Keratinocyte (primary cell): ENCODE results near the gene CNGA1. TPM values are rescaled to one million over a fixed set of nuclear protein-coding genes. Genes with fewer than 3 reads are reported as not detected.

Source experiments
- DNase-seq: peaks from one replicate; pipeline ENCODE4 v3.0.0-alpha.2; 2011; ENCODE audit warnings: low read depth, missing footprints, low spot score
- FAIRE-seq: peaks from 2 replicates; lab custom pipeline; 2011; peaks lifted over from hg19 to GRCh38; lab: Jason Lieb, UNC
- H2AFZ ChIP-seq: 2 replicates; pipeline ENCODE4 v1.6.0; 2012; ENCODE audit warnings: low read length, control low read depth, inconsistent platforms; ENCODE audit not compliant: control insufficient read depth
- H3K27ac ChIP-seq: 2 replicates; pipeline ENCODE4 v1.5.1; 2011; ENCODE audit warnings: low read length; ENCODE audit not compliant: control insufficient read depth, insufficient read depth
- H3K27me3 ChIP-seq: 3 replicates; pipeline ENCODE4 v1.6.0; 2011; ENCODE audit warnings: low read length; ENCODE audit not compliant: control insufficient read depth, insufficient read depth; ENCODE audit errors: extremely low read depth
- H3K36me3 ChIP-seq, 2 experiments: 2 replicates in 1 of 2; 3 replicates in 1 of 2; pipeline ENCODE4 v1.5.1; 2011; ENCODE audit warnings: low read length in 2 of 2, mild to moderate bottlenecking in 1 of 2; ENCODE audit not compliant: control insufficient read depth in 2 of 2, insufficient read depth in 2 of 2; ENCODE audit errors: extremely low read depth in 1 of 2
- H3K4me1 ChIP-seq: 3 replicates; pipeline ENCODE4 v1.5.1; 2011; ENCODE audit warnings: low read length; ENCODE audit not compliant: control insufficient read depth, insufficient read depth; ENCODE audit errors: extremely low read depth
- H3K4me2 ChIP-seq: 3 replicates; pipeline ENCODE4 v1.6.0; 2011; ENCODE audit warnings: low read depth, low read length; ENCODE audit not compliant: control insufficient read depth, insufficient read depth; ENCODE audit errors: extremely low read depth
- H3K4me3 ChIP-seq, 3 experiments: fragments of 200-600 bp in 1 of 3; sonication (generic) in 1 of 3; 2 replicates in 2 of 3; 3 replicates in 1 of 3; pipeline ENCODE4 v1.5.1; 2011 to 2016; ENCODE audit warnings: low read length in 3 of 3, mild to moderate bottlenecking in 3 of 3, control low read depth in 2 of 3, inconsistent platforms in 1 of 3, low read depth in 1 of 3, mixed read lengths in 1 of 3, mixed run types in 1 of 3, moderate library complexity in 1 of 3; ENCODE audit not compliant: control insufficient read depth in 2 of 3, insufficient read depth in 2 of 3; ENCODE audit errors: extremely low read depth in 1 of 3
- H3K79me2 ChIP-seq: 2 replicates; pipeline ENCODE4 v1.6.0; 2012; ENCODE audit warnings: low read length; ENCODE audit not compliant: control insufficient read depth, insufficient read depth
- H3K9ac ChIP-seq: 3 replicates; pipeline ENCODE4 v1.6.0; 2011; ENCODE audit warnings: low read length; ENCODE audit not compliant: control insufficient read depth, insufficient read depth; ENCODE audit errors: extremely low read depth
- H3K9me1 ChIP-seq: 3 replicates; pipeline ENCODE4 v1.6.0; 2011; ENCODE audit warnings: low read length; ENCODE audit not compliant: control insufficient read depth, insufficient read depth; ENCODE audit errors: extremely low read depth
- H3K9me3 ChIP-seq: 2 replicates; pipeline ENCODE4 v1.5.1; 2012; ENCODE audit warnings: low read depth, low read length; ENCODE audit not compliant: control insufficient read depth
- H4K20me1 ChIP-seq: 3 replicates; pipeline ENCODE4 v1.6.0; 2011; ENCODE audit warnings: low read length; ENCODE audit not compliant: control insufficient read depth, insufficient read depth; ENCODE audit errors: extremely low read depth
- CTCF ChIP-seq, 3 experiments: IDR thresholded peaks in 1 of 3; conservative IDR thresholded peaks in 1 of 3; optimal IDR thresholded peaks in 1 of 3; 2 replicates in 2 of 3; 3 replicates in 1 of 3; pipeline versions ENCODE3 to v1.5.1; 2011; ENCODE audit warnings: low read length in 3 of 3, mild to moderate bottlenecking in 3 of 3, moderate library complexity in 2 of 3, control low read depth in 1 of 3, inconsistent platforms in 1 of 3; ENCODE audit not compliant: insufficient read depth in 2 of 3; ENCODE audit errors: extremely low read depth in 1 of 3
- EZH2 ChIP-seq: IDR thresholded peaks from one replicate; pipeline ENCODE4 v1.6.1; 2012; ENCODE audit warnings: inconsistent platforms, mild to moderate bottlenecking, low read length, moderate library complexity
- dilution Hi-C: fragments of 300-500 bp; cut with MboI; formaldehyde crosslinking; loops from one replicate; pipeline ENCODE4 v1.7.0; 2020; ENCODE audit warnings: low sequenced_read_pairs; ENCODE audit not compliant: extremely low pct_ligation_motif_present
- polyA plus RNA-seq, 5 experiments: library from polyadenylated mRNA; depleted of rRNA in 3 of 5; stranded (reverse) in 3 of 5; stranded (forward) in 1 of 5; unstranded in 1 of 5; fragments of >200 nt; gene quantifications; 1 replicate in 1 of 5; 2 replicates in 3 of 5; 3 replicates in 1 of 5; pipeline versions ENCODE4 v1.2.1 to v1.2.3, GENCODE V29; 2011 to 2012; ENCODE audit warnings: missing spikeins in 2 of 5, low read depth in 1 of 5, low replicate concordance in 1 of 5

The CNGA1 gene
- polyA plus RNA-seq, 1 donor (not counting 4 experiments of a cell fraction or from before 2014, with no cell fraction given): 0.58 TPM

- dilution Hi-C loops: no loop called here
- FAIRE-seq (no peak), DNase-seq (no peak)
- Histone ChIP-seq H3K9me1 (no peaks in the 10 kb centered on the region), H3K4me2 (no peak overlapping the region), H3K4me3 (no peak overlapping the region), H3K79me2 (no peaks in the 10 kb centered on the region), H3K36me3 (peaks cover 16 to 20% of the 10 kb centered on the region in 2 experiments), H3K9ac (no peak overlapping the region), H2AFZ (no peak overlapping the region), H3K27me3 (no peaks in the 10 kb centered on the region), H3K27ac (no peak overlapping the region), H4K20me1 (no peaks in the 10 kb centered on the region), H3K4me1 (no peaks in the 10 kb centered on the region), H3K9me3 (no peaks in the 10 kb centered on the region)
- TF ChIP-seq CTCF (optimal IDR thresholded peaks at IDR 0.05 in 1 of 3, IDR thresholded peaks at IDR 0.05 in 1 of 3, conservative IDR thresholded peaks at IDR 0.05 in 1 of 3; ENCODE audit: extremely low read depth in 1 of 3, insufficient read depth in 2 of 3, low read length in 3 of 3) (no peak), EZH2 (no peak)
Observed at GRCh38 chr4:47891928-47892327, 124.6 kb downstream of the CNGA1 start.

Other genes with a start within 250 kb of the CNGA1 start
- 0.11 to 0.37 TPM (median 0.14 TPM) in 3 replicates for gene CORIN, start 178.6 kb downstream of the CNGA1 start, polyA plus RNA-seq
- 12.3 to 16.5 TPM (median 12.5 TPM) in 3 replicates for gene NFXL1, start 102.1 kb downstream of the CNGA1 start, polyA plus RNA-seq
- 14.0 to 21.4 TPM (median 18.9 TPM) in 3 replicates for gene NIPAL1, start 91 bp upstream of the CNGA1 start, polyA plus RNA-seq
- gene TXK, start 117.6 kb upstream of the CNGA1 start, polyA plus RNA-seq: 0.09 to 0.12 TPM in 2 of 3 replicates, not detected in the other